PC-9 (cell line): ENCODE data around the gene RASIP1. TPM values are rescaled to one million over a fixed set of nuclear protein-coding genes. Genes with fewer than 3 reads are reported as not detected.
A peak's percentile ranks its signal among the peaks of the same experiment; 100 is the strongest.

ENCODE experiments used
- BruUV-seq: library from RNA; stranded (reverse); fragments of 400-500 nt; replicated peaks from 2 replicates; lab custom pipeline; 2021; lab: Mats Ljungman, UMichigan
- CTCF ChIA-PET: fragments of 300-600 bp; sonication (Branson Sonifier 250); formaldehyde crosslinking; loops from one replicate; lab custom pipeline; 2022; ENCODE audit warnings: antibody characterized with exemption; lab: Charles Lee
- POLR2A ChIA-PET: fragments of 300-600 bp; sonication (Branson Sonifier 250); formaldehyde crosslinking; loops from one replicate; lab custom pipeline; 2022; ENCODE audit warnings: antibody characterized with exemption; ENCODE audit not compliant: unreplicated experiment; lab: Charles Lee
- DNase-seq, 2 experiments: peaks; one replicate each; pipeline versions ENCODE4 v3.0.0 to v3.0.0-alpha.2; 2015 to 2022; ENCODE audit warnings: mixed read lengths in 1 of 2
- H2AFZ ChIP-seq: fragments of 200-600 bp; sonication (generic); 2 replicates; pipeline ENCODE4 v1.8.1; 2017; ENCODE audit warnings: antibody characterized with exemption
- H3F3A ChIP-seq: fragments of 200-600 bp; sonication (generic); 2 replicates; pipeline ENCODE4 v1.8.1; 2017; ENCODE audit warnings: antibody characterized with exemption, mild to moderate bottlenecking, low read depth; ENCODE audit not compliant: insufficient read depth
- H3K27ac ChIP-seq: fragments of 200-600 bp; sonication (generic); 2 replicates; pipeline ENCODE4 v1.6.1; 2016; ENCODE audit warnings: mixed run types
- H3K27me3 ChIP-seq: fragments of 200-600 bp; sonication (generic); 2 replicates; pipeline ENCODE4 v1.6.1; 2016; ENCODE audit warnings: low read depth, mixed run types; ENCODE audit not compliant: insufficient read depth
- H3K36me3 ChIP-seq: fragments of 200-600 bp; sonication (generic); 2 replicates; pipeline ENCODE4 v1.6.1; 2016; ENCODE audit warnings: low read depth, mixed run types
- H3K4me1 ChIP-seq: fragments of 200-600 bp; sonication (generic); replicated peaks from 2 replicates; pipeline ENCODE4 v1.6.1; 2016; ENCODE audit warnings: mixed run types; ENCODE audit not compliant: insufficient read depth
- H3K4me2 ChIP-seq: fragments of 200-600 bp; sonication (generic); 2 replicates; pipeline ENCODE4 v1.6.1; 2017; ENCODE audit warnings: mixed run types
- H3K4me3 ChIP-seq: fragments of 200-600 bp; sonication (generic); 2 replicates; pipeline ENCODE4 v1.6.1; 2016; ENCODE audit warnings: mixed run types
- H3K79me2 ChIP-seq: fragments of 200-600 bp; sonication (generic); 2 replicates; pipeline ENCODE4 v1.6.1; 2017; ENCODE audit warnings: low read depth, mixed run types
- H3K9me2 ChIP-seq: fragments of 200-600 bp; sonication (generic); 2 replicates; pipeline ENCODE4 v1.8.1; 2017; ENCODE audit warnings: mild to moderate bottlenecking; ENCODE audit not compliant: insufficient read depth
- H3K9me3 ChIP-seq: fragments of 200-600 bp; sonication (generic); 2 replicates; pipeline ENCODE4 v1.8.1; 2016; ENCODE audit warnings: low read depth; ENCODE audit not compliant: insufficient read depth
- H4K20me1 ChIP-seq: fragments of 200-600 bp; sonication (generic); 2 replicates; pipeline ENCODE4 v1.8.1; 2017; ENCODE audit not compliant: insufficient read depth
- EZH2 ChIP-seq: fragments of 200-600 bp; sonication (generic); IDR thresholded peaks from 2 replicates; pipeline ENCODE4 v1.8.0; 2017; ENCODE audit warnings: antibody characterized with exemption, low read depth
- intact Hi-C: fragments of 100-400 bp; cut with micrococcal nuclease; formaldehyde crosslinking; loops from one replicate; pipeline ENCODE4 v1.10.0; 2022; ENCODE audit not compliant: unreplicated experiment
- total RNA-seq: library from RNA; stranded (reverse); gene quantifications from 2 replicates; pipeline ENCODE4 v1.2.3, GENCODE V29; 2021
- TF ChIP-seq, protein P1 (sequence below): fragments of 200-600 bp; sonication (generic); conservative IDR thresholded peaks from 2 replicates; pipeline ENCODE4 v1.6.1; 2017; ENCODE audit warnings: mixed run types, antibody characterized with exemption, mild to moderate bottlenecking, moderate library complexity

RASIP1 gene
- total RNA-seq, 1 experiment from 2014 or later = 1.4 TPM

DNA sequence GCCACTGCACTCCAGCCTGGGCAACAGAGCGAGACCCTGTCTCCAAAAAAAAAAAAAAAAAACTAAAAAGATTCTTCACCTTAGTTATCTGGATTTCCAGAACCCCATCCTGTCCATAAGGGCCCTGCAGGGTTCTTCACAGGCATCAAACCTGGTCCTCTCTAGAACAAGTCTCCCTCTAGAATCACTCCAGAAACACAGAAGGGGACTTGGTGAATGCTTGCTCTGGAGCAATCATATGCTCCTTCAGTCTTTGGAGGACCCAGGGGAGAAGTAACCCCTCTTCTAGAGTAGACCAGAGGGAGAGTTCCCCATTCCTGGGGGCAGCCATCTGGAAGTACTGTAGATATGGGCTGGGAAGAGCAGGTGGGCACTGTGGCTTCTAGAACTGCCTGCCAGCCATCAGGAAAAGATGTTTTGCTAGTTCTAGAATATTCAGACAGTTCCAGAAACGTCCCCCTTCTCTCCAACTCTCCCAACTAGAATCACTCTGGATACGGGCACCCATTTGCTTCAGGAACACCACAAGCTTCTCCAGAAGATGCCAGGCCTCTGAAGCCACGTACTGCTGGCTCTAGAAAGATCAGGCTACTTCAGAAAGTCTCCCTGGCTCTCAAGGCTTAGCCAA lies 9.3 kb upstream of the RASIP1 start:
- H3K4me3 ChIP-seq = no peak overlapping the region
- intact Hi-C loops = loop anchor here (5.0 kb wide), 1 partner anchor 102 kb away; the partner anchor contains the start of gene CA11
- no peak overlapping the region for H2AFZ ChIP-seq
- H3K36me3 ChIP-seq = 0 out of 2 replicates have a peak, but pooled peaks cover 10% of the 10 kb centered on the region
- ChIA-PET CTCF (no interaction called here), POLR2A (no interaction called here)
- H3K4me1 ChIP-seq = peaks cover 24% of the 10 kb centered on the region
- H3F3A ChIP-seq = peaks cover 22% of the 10 kb centered on the region
- H3K79me2 ChIP-seq = peaks cover 31% of the 10 kb centered on the region
- no peaks in the 10 kb centered on the region for H3K27me3 ChIP-seq
- TF ChIP-seq, protein P1, sequence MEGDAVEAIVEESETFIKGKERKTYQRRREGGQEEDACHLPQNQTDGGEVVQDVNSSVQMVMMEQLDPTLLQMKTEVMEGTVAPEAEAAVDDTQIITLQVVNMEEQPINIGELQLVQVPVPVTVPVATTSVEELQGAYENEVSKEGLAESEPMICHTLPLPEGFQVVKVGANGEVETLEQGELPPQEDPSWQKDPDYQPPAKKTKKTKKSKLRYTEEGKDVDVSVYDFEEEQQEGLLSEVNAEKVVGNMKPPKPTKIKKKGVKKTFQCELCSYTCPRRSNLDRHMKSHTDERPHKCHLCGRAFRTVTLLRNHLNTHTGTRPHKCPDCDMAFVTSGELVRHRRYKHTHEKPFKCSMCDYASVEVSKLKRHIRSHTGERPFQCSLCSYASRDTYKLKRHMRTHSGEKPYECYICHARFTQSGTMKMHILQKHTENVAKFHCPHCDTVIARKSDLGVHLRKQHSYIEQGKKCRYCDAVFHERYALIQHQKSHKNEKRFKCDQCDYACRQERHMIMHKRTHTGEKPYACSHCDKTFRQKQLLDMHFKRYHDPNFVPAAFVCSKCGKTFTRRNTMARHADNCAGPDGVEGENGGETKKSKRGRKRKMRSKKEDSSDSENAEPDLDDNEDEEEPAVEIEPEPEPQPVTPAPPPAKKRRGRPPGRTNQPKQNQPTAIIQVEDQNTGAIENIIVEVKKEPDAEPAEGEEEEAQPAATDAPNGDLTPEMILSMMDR = no peak
- TF ChIP-seq EZH2 = no peak
- no peak overlapping the region for H3K4me2 ChIP-seq
- no peaks in the 10 kb centered on the region; the same call in 1 of the 2 replicates for H4K20me1 ChIP-seq
- H3K9me3 ChIP-seq = no peaks in the 10 kb centered on the region
- no peak overlapping the region for H3K27ac ChIP-seq
- DNase-seq = no peak
- no TSS peak for BruUV-seq
- no peaks in the 10 kb centered on the region for H3K9me2 ChIP-seq

DNA sequence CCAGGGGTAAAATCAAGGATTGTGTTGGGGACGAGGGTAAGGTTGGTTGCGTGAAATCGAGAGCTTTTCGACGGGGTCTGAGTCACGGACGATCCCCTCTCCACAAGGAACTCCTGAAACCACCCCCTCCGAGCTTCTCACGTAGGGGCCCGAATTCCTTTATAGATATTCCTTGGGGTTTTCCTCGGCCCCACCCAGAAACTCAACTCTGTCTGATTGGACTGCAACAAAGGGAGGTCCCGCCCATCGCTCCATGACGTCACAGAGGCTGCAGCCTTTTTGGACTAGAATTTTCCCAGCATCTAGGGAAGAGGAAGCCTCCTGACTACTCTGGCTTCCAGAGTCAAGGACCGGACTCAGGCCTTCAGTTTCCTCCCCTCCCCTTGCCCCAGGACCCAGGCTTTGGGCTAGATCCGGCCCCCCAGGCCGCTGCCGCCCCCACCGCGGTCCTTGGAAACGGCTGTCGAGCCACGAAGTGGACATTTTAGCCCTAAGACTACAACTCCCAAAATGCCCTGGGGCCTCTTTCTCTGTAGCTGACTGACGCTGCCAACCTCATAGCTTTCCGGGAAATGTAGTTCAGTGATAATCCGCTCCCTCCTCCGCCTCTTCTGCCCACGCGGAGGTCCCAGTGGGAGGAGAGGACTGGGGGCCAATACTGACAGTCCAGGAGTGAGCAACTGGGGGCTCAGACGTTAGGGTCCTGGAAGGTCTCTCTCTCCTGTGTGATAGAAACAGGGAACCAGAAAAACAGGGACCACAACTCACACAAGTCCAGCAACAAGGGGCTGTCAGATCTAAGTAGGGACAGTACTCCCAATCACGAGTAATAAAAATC lies 6.5 kb upstream of the RASIP1 start, which contains the start of gene IZUMO1:
Gene IZUMO1 (minus strand): TSS at position 172 of the 838 bp plus-strand sequence. CDS start 1,050 bp downstream, outside the sequence.
- H3K27me3 ChIP-seq = no peaks in the 10 kb centered on the region
- peak within 1 kb of the TSS; percentile 58; the same call in 1 of the 2 replicates for H2AFZ ChIP-seq
- TSS peak; percentile 39 for BruUV-seq
- H3K9me2 ChIP-seq = no peaks in the 10 kb centered on the region
- 0 out of 2 replicates have a peak, but pooled peaks cover 10% of the 10 kb centered on the region for H3K36me3 ChIP-seq
- H4K20me1 ChIP-seq = no peaks in the 10 kb centered on the region; the same call in 1 of the 2 replicates
- no peaks in the 10 kb centered on the region for H3K9me3 ChIP-seq
- POLR2A ChIA-PET = interaction anchor here (0.7 kb wide), 1 partner anchor 272 kb away, joined by 10 read pairs; no protein-coding TSS in a partner anchor
- H3K27ac ChIP-seq = no peak within 1 kb of the TSS
- H3F3A ChIP-seq = peaks cover 18% of the 10 kb centered on the region
- CTCF ChIA-PET = interaction anchor here (0.6 to 1.0 kb wide), 3 partner anchors 8 to 266 kb away, joined by 3 to 4 read pairs (median 3); no protein-coding TSS in a partner anchor
- peak within 1 kb of the TSS; percentile 81 for H3K4me2 ChIP-seq
- no peak for TF ChIP-seq EZH2
- TF ChIP-seq, protein P1 = no peak
- H3K4me1 ChIP-seq = peaks cover 8% of the 10 kb centered on the region
- H3K79me2 ChIP-seq = peaks cover 27% of the 10 kb centered on the region
- intact Hi-C loops = no loop called here
- peak within 1 kb of the TSS; percentile 60 for H3K4me3 ChIP-seq
- DNase-seq = peak; percentile 70 to 76

DNA sequence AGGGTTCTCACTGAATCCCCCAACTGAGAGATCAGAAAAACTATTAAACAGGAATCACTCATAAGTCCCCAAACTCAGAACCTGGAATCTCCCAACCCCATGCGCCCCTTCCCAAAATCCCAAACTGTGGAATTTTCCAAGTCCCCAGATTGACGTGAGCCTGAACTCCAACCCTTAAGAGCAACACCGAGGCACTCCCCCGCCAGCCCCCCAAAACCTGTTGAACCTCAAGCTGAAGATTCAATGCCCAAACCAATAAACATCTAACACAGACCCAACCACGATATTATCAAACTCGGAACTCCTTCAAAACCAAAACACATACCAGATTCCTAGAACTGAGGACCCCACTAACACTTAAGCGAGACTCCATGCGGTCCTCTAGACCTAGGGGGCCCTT lies 5.7 kb upstream of the RASIP1 start:
- TF ChIP-seq, protein P1 = no peak
- no peak for DNase-seq
- peak overlapping the region; percentile 81; the same call in 1 of the 2 replicates for H3K4me2 ChIP-seq
- BruUV-seq = no TSS peak
- no peaks in the 10 kb centered on the region for H3K9me3 ChIP-seq
- H3F3A ChIP-seq = peaks cover 16% of the 10 kb centered on the region
- 0 out of 2 replicates have a peak, but pooled peaks cover 10% of the 10 kb centered on the region for H3K36me3 ChIP-seq
- intact Hi-C loops = no loop called here
- peaks cover 2% of the 10 kb centered on the region for H3K4me1 ChIP-seq
- peaks cover 19% of the 10 kb centered on the region for H3K79me2 ChIP-seq
- H4K20me1 ChIP-seq = no peaks in the 10 kb centered on the region
- no peak overlapping the region for H3K27ac ChIP-seq
- H3K4me3 ChIP-seq = no peak overlapping the region
- ChIA-PET CTCF (interaction anchor here (0.7 kb wide), 1 partner anchor 103 kb away, joined by 3 read pairs; no protein-coding TSS in a partner anchor), POLR2A (interaction anchor here (0.7 kb wide), 1 partner anchor 273 kb away, joined by 10 read pairs; no protein-coding TSS in a partner anchor)
- H3K9me2 ChIP-seq = no peaks in the 10 kb centered on the region
- H3K27me3 ChIP-seq = no peaks in the 10 kb centered on the region
- H2AFZ ChIP-seq = no peak overlapping the region
